ENCODE results near the gene PTPN9. TPM values are rescaled to one million over a fixed set of nuclear protein-coding genes. Genes with fewer than 3 reads are reported as not detected.
"Not testable (repeated sequence)": the region's sequence is repeated elsewhere in the genome, so short reads cannot be mapped to it uniquely, and the experiment has no call there.

Gene PTPN9
- total and polyA plus RNA-seq, 8 donors = 3.3 to 16.8 (median 7.3) TPM

GRCh38 chr15:75530169-75530568 is 48.9 kb downstream of the PTPN9 start:
- Histone ChIP-seq H3K4me3 (no peak overlapping the region), H3K27me3 (no peaks in the 10 kb centered on the region), H3K36me3 (peaks cover 0 to 10% (median 0%) of the 10 kb centered on the region in 3 donors), H3K9me3 (no peaks in the 10 kb centered on the region), H3K27ac (no peak overlapping the region), H3K4me1 (peaks cover 7 to 12% (median 10%) of the 10 kb centered on the region in 3 donors)
- intact Hi-C loops (cut with DNase I) = no loop called here
- FAIRE-seq (no peak), DNase-seq (no peak), ATAC-seq (no peak)
- WGBS, 2 donors = 85 to 93% methylated on average over 4 of the region's 4 CpGs
- no peak for TF ChIP-seq CTCF (IDR thresholded peaks at IDR 0.05)

DNA sequence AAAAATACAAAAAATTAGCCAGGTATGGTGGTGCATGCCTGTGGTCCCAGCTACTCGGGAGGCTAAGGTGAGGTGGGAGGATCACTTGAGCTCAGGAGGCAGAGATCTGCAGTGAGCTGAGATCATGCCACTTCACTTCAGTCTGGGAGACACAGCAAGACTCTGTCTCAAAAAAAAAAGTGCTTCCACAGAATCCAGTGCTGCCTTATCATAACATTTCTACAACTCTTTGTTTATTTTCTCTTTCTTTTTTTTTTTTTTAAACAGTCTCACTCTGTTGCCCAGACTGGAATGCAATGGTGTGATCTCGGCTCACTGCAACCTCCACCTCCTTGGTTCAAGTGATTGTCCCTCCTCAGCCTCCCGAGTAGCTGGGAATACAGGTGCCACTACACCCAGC is 53.4 kb downstream of the PTPN9 start:
- FAIRE-seq; H3K4me1 ChIP-seq; ATAC-seq; H3K27me3 ChIP-seq; H3K27ac ChIP-seq; intact Hi-C loops (cut with DNase I); DNase-seq; H3K9me3 ChIP-seq; H3K4me3 ChIP-seq: not testable (repeated sequence)
- 72 to 80% methylated on average over 3 of the region's 3 CpGs for WGBS, 2 donors
- peaks cover 0 to 27% (median 5%) of the 10 kb centered on the region in 3 donors for H3K36me3 ChIP-seq

- ATAC-seq (no peak), DNase-seq (no peak), FAIRE-seq (no peak)
- intact Hi-C loops (cut with DNase I) = no loop called here
- TF ChIP-seq CTCF (IDR thresholded peaks at IDR 0.05) = no peak
- no peak overlapping the region for H3K4me3 ChIP-seq
- no peaks in the 10 kb centered on the region for H3K4me1 ChIP-seq
- H3K27me3 ChIP-seq = no peaks in the 10 kb centered on the region
- no peaks in the 10 kb centered on the region for H3K9me3 ChIP-seq
- 90 to 94% methylated on average over 2 of the region's 2 CpGs for WGBS, 2 donors
- peaks cover 3 to 41% (median 5%) of the 10 kb centered on the region in 3 donors for H3K36me3 ChIP-seq
- H3K27ac ChIP-seq = no peak overlapping the region
These were observed 56.1 kb downstream of the PTPN9 start for GRCh38 chr15:75523011-75523410.

DNA sequence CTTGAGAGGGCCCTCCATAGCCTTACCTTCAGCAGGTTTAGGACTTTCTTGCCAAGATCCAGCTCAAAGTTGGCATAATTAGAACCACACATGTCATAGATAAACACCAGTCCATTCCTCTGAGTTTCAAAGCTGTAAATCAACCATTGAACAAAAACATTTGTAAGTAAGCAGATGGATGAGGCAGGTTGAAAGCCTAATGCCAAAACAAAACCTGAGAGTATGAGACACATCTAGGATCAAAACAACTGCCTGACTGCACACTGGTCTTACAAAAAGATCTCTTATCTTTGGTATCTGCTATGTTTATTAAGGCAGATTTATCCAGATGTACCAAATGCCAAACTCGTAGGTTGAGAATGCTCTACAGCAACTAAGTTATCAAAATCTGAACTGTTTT is 61.9 kb downstream of the PTPN9 start:
- no peak for FAIRE-seq
- H3K36me3 ChIP-seq = peaks cover 0 to 24% (median 3%) of the 10 kb centered on the region in 3 donors

DNA sequence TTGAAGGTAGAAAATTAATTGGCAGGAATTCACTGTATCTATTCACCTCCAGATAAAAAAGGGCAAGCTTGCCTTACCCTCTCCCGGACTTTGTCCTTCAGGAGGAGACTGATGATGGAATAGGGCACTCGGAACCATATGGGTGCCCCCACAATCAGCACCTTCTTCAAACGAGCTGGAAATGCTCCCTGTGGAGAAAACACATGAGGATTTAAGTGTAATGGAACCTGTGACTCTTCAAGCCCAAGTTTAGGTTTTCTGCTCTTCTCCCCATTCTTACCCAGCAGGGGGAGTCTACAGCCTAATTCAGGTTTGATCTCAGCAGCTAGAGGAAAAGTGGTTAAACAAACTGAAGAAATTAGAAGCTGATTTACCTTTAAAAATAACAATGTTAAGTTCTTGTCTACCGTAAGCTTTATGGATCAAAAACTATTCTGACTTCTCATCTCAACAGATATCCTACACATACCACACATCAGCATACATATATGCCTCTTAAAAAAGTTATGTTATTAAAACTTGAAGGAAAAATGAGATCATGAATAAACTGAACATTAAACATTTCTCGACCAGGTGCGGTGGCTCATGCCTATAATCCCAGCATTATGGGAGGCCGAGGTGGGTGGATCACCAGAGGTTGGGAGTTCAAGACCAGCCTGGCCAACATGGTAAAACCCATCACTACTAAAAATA is 70.1 kb downstream of the PTPN9 start:
- Histone ChIP-seq H3K4me1 (no peaks in the 10 kb centered on the region), H3K27me3 (no peaks in the 10 kb centered on the region), H3K36me3 (peaks cover 5 to 24% (median 10%) of the 10 kb centered on the region in 3 donors), H3K27ac (no peak overlapping the region), H3K4me3 (no peak overlapping the region), H3K9me3 (no peaks in the 10 kb centered on the region)
- FAIRE-seq = no peak
- 48 to 59% methylated on average over 7 of the region's 7 CpGs for WGBS, 2 donors
- DNase-seq = no peak
- intact Hi-C loops (cut with DNase I) = no loop called here
- peak in 1 of 4 donors; percentile 23 for TF ChIP-seq CTCF (IDR thresholded peaks at IDR 0.05)
- ATAC-seq = peak in 1 of 4 donors; percentile 53

More for the DNA sequence above, 61.9 kb downstream of the PTPN9 start:
- Histone ChIP-seq H3K4me1 (no peaks in the 10 kb centered on the region), H3K27ac (no peak overlapping the region), H3K4me3 (no peak overlapping the region), H3K9me3 (no peaks in the 10 kb centered on the region), H3K27me3 (no peaks in the 10 kb centered on the region)
- DNase-seq (no peak), ATAC-seq (no peak)
- intact Hi-C loops (cut with DNase I) = no loop called here
- no peak for TF ChIP-seq CTCF (IDR thresholded peaks at IDR 0.05)
- 77 to 93% methylated on average over 1 of the region's 1 CpG for WGBS, 2 donors

Measured in pancreas (tissue), 10 donors.